K562 (cell line): ENCODE data around the gene MEX3A.

ENCODE experiments used
- CTCF ChIP-seq, 3 experiments: IDR thresholded peaks in 2 of 3; conservative IDR thresholded peaks in 1 of 3; 2 replicates each; pipeline ENCODE4 v1.5.1; 2011 to 2012; ENCODE audit warnings: low read length in 3 of 3, mild to moderate bottlenecking in 3 of 3, control low read depth in 2 of 3, improper control_type of control experiment in 1 of 3, inconsistent platforms in 1 of 3, low read depth in 1 of 3, mixed read lengths in 1 of 3, moderate library complexity in 1 of 3; ENCODE audit not compliant: insufficient read depth in 2 of 3
- FOXJ3 ChIP-seq: sonication (generic); formaldehyde crosslinking; IDR thresholded peaks from 2 replicates; pipeline ENCODE4 v1.4.0; 2020; ENCODE audit warnings: mild to moderate bottlenecking, missing genetic modification reagents
- JUNB ChIP-seq: fragments of 450-650 bp; formaldehyde crosslinking; conservative IDR thresholded peaks from 2 replicates; pipeline ENCODE4 v1.4.0; 2020; ENCODE audit warnings: mild to moderate bottlenecking
- MLLT1 ChIP-seq, 2 experiments: fragments of 450-650 bp; IDR thresholded peaks; 2 replicates each; pipeline ENCODE4 v1.6.1; 2016
- SIRT6 ChIP-seq: IDR thresholded peaks from one replicate; pipeline ENCODE4 v1.6.1; 2012; ENCODE audit warnings: low read depth, mild to moderate bottlenecking, control low read depth, inconsistent platforms, low read length, moderate library complexity
- SRF ChIP-seq, 2 experiments: fragments of 250-450, 450-650 bp in 1 of 2; sonication (Bioruptor Pico) in 1 of 2; sonication (generic) in 1 of 2; formaldehyde crosslinking; IDR thresholded peaks; 2 replicates each; pipeline versions ENCODE4 v1.5.0 to v1.5.1; 2020 to 2022; ENCODE audit warnings: mild to moderate bottlenecking in 1 of 2, missing genetic modification reagents in 1 of 2
- TBL1XR1 ChIP-seq, 2 experiments: IDR thresholded peaks; 2 replicates each; pipeline ENCODE4 v1.6.1; 2012; ENCODE audit warnings: improper control_type of control experiment in 2 of 2, low read length in 2 of 2, mild to moderate bottlenecking in 1 of 2
- TF ChIP-seq, protein P1 (sequence below): sonication (generic); formaldehyde crosslinking; IDR thresholded peaks from 2 replicates; pipeline ENCODE4 v1.8.0; 2022; ENCODE audit warnings: mild to moderate bottlenecking, missing genetic modification reagents, borderline replicate concordance

DNA sequence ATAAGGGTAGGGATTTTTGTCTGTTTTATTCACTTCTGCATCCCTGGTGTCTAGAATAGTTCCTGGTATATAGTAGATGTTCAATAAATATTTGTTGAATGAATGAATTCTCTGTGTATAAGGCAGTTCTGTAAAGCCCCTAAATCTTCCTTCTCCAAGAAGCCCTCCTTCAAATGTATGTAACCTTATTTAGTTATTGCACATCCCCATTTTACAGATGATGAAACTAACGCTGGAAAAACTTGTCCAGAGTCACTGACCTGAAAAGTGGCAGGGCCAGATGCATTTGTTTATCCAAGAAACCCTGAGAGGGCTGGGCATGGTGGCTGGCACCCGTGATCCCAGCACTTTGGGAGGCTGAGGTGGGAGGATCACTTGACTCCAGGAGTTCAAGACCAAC is 28.0 kb upstream of the MEX3A start:
- TF ChIP-seq SIRT6, result no peak
- TF ChIP-seq SRF (CRISPR knock-in tag; IDR thresholded peaks at IDR 0.05), result no peak
- TF ChIP-seq CTCF (IDR thresholded peaks at IDR 0.05 in 2 of 3, conservative IDR thresholded peaks at IDR 0.05 in 1 of 3; ENCODE audit: insufficient read depth in 2 of 3, low read depth in 1 of 3, low read length in 3 of 3), result no peak
- no peak for TF ChIP-seq FOXJ3 (CRISPR knock-in tag)
- no peak for TF ChIP-seq JUNB (CRISPR knock-in tag)
- TF ChIP-seq, protein P1, sequence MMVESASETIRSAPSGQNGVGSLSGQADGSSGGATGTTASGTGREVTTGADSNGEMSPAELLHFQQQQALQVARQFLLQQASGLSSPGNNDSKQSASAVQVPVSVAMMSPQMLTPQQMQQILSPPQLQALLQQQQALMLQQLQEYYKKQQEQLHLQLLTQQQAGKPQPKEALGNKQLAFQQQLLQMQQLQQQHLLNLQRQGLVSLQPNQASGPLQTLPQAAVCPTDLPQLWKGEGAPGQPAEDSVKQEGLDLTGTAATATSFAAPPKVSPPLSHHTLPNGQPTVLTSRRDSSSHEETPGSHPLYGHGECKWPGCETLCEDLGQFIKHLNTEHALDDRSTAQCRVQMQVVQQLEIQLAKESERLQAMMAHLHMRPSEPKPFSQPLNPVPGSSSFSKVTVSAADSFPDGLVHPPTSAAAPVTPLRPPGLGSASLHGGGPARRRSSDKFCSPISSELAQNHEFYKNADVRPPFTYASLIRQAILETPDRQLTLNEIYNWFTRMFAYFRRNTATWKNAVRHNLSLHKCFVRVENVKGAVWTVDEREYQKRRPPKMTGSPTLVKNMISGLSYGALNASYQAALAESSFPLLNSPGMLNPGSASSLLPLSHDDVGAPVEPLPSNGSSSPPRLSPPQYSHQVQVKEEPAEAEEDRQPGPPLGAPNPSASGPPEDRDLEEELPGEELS, result no peak
- no peak for TF ChIP-seq MLLT1 (IDR thresholded peaks at IDR 0.05)
- TF ChIP-seq TBL1XR1 (IDR thresholded peaks at IDR 0.05; ENCODE audit: low read length in 2 of 2), result no peak
